Measurements from ENCODE around the gene KRT38.

- TF ChIP-seq, protein P1, sequence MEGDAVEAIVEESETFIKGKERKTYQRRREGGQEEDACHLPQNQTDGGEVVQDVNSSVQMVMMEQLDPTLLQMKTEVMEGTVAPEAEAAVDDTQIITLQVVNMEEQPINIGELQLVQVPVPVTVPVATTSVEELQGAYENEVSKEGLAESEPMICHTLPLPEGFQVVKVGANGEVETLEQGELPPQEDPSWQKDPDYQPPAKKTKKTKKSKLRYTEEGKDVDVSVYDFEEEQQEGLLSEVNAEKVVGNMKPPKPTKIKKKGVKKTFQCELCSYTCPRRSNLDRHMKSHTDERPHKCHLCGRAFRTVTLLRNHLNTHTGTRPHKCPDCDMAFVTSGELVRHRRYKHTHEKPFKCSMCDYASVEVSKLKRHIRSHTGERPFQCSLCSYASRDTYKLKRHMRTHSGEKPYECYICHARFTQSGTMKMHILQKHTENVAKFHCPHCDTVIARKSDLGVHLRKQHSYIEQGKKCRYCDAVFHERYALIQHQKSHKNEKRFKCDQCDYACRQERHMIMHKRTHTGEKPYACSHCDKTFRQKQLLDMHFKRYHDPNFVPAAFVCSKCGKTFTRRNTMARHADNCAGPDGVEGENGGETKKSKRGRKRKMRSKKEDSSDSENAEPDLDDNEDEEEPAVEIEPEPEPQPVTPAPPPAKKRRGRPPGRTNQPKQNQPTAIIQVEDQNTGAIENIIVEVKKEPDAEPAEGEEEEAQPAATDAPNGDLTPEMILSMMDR (IDR thresholded peaks at IDR 0.05; ENCODE audit: insufficient read depth, low read depth, low read length) = no peak
- no peak for TF ChIP-seq EZH2 (IDR thresholded peaks at IDR 0.05; ENCODE audit: insufficient read depth, low read length)
These were observed 14.5 kb upstream of the KRT38 start for GRCh38 chr17:41455236-41455635.
